ENCODE data around the gene FAM20B. TPM values are rescaled to one million over a fixed set of nuclear protein-coding genes. Genes with fewer than 3 reads are reported as not detected.
A peak's percentile ranks its signal among the peaks of the same experiment; 100 is the strongest.

Gene FAM20B
- total and polyA plus RNA-seq, 9 donors = 19.0 to 62.0 (median 49.1) TPM

DNA sequence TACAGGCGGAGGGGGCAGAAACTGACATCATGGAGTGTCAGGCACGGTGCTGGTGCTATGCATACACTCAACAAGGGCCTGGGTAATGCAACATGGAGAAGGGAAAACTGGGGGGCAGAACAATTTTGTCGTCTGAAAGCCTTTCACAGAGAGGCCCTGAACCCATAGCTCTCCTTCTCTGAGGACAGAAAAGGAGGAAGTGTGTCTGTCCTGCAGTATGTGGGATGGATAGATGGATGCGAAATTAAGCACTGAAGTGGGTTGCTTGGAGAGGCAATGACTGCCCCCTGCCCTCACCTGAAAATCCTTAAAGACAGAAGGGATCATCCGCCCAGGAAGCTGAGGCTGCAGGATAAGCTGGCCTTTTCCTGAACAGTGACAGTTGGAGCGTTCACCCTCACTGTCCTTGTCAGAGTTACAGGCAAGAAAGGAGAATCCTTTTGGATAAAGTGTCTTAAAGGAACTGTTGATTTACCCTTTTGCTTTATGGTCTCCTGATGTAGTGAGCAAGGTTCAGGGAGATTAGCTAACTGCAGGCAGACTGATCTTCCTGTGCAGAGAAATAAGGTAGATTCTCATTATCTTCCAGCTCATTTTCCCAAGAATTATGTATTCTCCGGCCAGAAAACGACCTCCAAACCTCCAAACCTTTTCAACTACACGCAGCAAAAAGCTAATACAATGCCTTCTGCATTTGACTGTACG lies 1.6 kb upstream of the FAM20B start:
- no peak for DNase-seq
- TF ChIP-seq, protein P1, sequence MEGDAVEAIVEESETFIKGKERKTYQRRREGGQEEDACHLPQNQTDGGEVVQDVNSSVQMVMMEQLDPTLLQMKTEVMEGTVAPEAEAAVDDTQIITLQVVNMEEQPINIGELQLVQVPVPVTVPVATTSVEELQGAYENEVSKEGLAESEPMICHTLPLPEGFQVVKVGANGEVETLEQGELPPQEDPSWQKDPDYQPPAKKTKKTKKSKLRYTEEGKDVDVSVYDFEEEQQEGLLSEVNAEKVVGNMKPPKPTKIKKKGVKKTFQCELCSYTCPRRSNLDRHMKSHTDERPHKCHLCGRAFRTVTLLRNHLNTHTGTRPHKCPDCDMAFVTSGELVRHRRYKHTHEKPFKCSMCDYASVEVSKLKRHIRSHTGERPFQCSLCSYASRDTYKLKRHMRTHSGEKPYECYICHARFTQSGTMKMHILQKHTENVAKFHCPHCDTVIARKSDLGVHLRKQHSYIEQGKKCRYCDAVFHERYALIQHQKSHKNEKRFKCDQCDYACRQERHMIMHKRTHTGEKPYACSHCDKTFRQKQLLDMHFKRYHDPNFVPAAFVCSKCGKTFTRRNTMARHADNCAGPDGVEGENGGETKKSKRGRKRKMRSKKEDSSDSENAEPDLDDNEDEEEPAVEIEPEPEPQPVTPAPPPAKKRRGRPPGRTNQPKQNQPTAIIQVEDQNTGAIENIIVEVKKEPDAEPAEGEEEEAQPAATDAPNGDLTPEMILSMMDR (IDR thresholded peaks at IDR 0.05) = no peak
- Histone ChIP-seq H3K4me1 (ENCODE audit: insufficient read depth) (peaks cover 5% of the 10 kb centered on the region), H3K9me3 (no peaks in the 10 kb centered on the region), H3K27ac (no peak overlapping the region), H3K27me3 (no peaks in the 10 kb centered on the region), H3K36me3 (no peaks in the 10 kb centered on the region), H3K4me3 (no peak overlapping the region)
- WGBS, 3 donors = 59 to 61% (median 59%) methylated on average over 10 of the region's 10 CpGs
- intact Hi-C loops (cut with DNase I) = no loop called here

DNA sequence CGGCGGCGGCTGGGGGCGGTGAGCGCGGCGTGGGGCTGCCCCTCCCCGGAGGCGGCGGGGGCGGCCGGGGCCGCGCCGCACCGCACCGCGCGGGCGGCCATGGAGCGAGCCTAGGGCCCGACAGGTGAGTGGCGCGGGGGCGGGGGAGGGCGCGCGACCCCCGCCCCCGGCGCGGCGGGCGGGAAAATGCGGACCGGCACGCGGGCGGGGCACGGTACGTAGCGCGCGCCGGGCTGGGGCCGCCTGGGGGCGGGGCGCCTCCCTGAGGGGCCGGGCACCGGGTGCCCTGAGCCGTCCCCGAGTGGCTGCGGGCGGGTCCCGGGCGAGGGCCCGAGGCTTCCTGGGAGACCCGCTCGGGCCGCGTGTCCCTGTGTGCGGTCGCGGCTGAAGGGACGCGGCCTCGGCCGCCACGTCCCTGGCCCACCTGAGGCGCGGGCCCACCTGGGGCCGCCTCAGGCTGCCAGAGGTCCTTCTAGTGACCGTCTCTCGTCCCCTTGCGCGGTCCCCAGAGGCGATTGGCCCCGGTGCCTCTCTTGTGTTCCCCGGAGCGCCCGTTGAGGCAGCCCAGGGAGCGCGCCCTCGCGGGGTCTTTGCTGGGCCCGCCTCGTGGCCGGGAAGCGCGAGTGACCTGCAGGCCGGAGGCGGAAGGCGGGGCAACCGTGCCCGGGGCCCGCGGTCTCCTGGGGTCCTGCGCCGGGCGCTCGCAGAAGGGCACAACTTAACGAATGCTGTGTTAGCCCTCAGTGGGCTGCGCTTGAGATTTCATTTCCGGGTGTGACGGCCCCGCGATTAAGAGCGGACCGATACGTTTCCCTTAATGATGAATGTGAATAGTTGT lies 500 bp downstream of the FAM20B start:
- WGBS, 3 donors = 0 to 1% (median 1%) methylated on average over 55 to 108 of the region's 110 CpGs
- DNase-seq = peak; percentile 50 to 76 (median 65)

DNA sequence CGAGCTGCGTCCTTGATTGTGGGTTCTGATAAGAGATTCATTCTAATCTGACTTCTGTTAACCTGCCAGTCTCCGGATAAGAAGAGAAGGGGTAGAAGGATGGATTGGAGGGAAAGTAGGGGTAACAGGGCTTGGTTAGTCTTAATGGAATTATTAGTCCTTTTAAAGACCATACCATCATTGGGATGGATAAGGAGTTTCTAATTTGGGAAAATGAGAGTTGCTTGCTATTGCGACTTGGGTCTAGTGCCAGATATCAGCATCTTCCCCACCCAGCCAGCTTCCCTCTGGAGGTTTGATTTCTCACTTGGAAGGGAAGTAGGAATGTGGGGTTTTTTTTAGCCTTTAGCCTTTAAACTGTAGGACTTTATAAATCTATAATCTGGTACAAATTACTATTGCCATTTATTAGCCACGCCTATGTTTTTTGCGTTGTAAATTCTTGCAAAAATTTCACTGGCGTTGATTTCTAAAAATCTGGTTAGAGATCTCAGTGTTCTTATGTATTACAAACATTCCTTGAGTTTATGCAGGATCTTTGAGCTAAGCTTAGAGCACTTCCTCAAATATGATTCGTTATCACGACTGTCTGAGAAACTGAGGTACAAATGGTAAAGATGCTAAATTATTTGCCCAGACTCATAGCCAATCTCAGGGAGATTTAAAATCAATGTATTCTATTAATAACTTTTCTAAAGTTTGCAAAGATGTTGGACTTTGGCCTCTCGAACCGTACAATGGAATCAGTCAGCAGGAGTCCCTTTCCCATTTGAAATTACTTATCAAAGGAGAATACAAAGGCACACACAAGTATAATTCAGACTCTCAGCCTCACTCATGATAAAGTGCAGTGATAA lies 1.3 kb downstream of the FAM20B start:
- Histone ChIP-seq H3K4me3 (peak overlapping the region; percentile 81), H3K36me3 (no peaks in the 10 kb centered on the region), H3K9me3 (no peaks in the 10 kb centered on the region), H3K27ac (peak overlapping the region; percentile 78 to 91), H3K27me3 (no peaks in the 10 kb centered on the region), H3K4me1 (ENCODE audit: insufficient read depth) (peaks cover 9% of the 10 kb centered on the region)
- DNase-seq = no peak
- WGBS, 3 donors = 18 to 20% (median 18%) methylated on average over 11 of the region's 11 CpGs
- TF ChIP-seq EP300 (IDR thresholded peaks at IDR 0.05) (no peak), POLR2A (IDR thresholded peaks at IDR 0.05) (no peak)
- TF ChIP-seq, protein P1 (IDR thresholded peaks at IDR 0.05) = no peak
- intact Hi-C loops (cut with DNase I) = no loop called here

More for the DNA sequence above, 500 bp downstream of the FAM20B start:
- TF ChIP-seq, protein P1 (IDR thresholded peaks at IDR 0.05) = no peak
- TF ChIP-seq EP300 (IDR thresholded peaks at IDR 0.05) (no peak), POLR2A (IDR thresholded peaks at IDR 0.05) (no peak)
- H3K9me3 ChIP-seq = no peaks in the 10 kb centered on the region
- no peaks in the 10 kb centered on the region for H3K27me3 ChIP-seq
- peak overlapping the region; percentile 78 to 91 for H3K27ac ChIP-seq
- intact Hi-C loops (cut with DNase I) = no loop called here
- no peaks in the 10 kb centered on the region for H3K36me3 ChIP-seq
- H3K4me3 ChIP-seq = peak overlapping the region; percentile 81
- peaks cover 9% of the 10 kb centered on the region for H3K4me1 ChIP-seq (ENCODE audit: insufficient read depth)

DNA sequence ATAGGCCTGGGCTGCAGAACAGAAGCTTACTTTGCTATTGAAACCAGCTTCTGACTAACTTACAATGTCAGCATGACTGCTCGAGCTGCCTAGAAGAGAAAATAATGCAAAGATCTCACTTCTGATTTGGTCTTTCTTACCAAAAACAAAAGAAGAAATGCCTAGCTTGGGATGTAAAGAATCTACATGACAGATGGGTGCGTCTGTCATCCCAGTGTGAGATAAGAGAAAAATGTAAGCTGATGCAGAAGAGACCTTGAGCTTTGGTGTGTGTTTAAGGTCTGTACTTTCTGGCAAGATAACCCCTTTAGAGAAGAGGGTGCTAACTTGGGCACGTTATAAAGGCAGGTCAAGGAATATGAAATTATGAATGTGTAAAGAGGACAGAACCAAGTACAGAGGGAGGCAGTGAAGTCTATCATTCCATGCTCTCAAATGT lies 3.6 kb downstream of the FAM20B start:
- 15 to 33% (median 23%) methylated on average over 3 of the region's 3 CpGs for WGBS, 3 donors
- no peaks in the 10 kb centered on the region for H3K27me3 ChIP-seq
- intact Hi-C loops (cut with DNase I) = no loop called here
- H3K27ac ChIP-seq = no peak overlapping the region
- no peaks in the 10 kb centered on the region for H3K36me3 ChIP-seq
- H3K4me1 ChIP-seq (ENCODE audit: insufficient read depth) = peaks cover 12% of the 10 kb centered on the region
- no peak overlapping the region for H3K4me3 ChIP-seq
- TF ChIP-seq POLR2A (IDR thresholded peaks at IDR 0.05) (no peak), EP300 (IDR thresholded peaks at IDR 0.05) (no peak)
- TF ChIP-seq, protein P1 (IDR thresholded peaks at IDR 0.05) = no peak
- DNase-seq = no peak
- H3K9me3 ChIP-seq = no peaks in the 10 kb centered on the region
